Glomerular visceral epithelial cell (primary cell): ENCODE measurements around the gene LRRTM4.
A peak's percentile ranks its signal among the peaks of the same experiment; 100 is the strongest.
"Not testable (repeated sequence)": the region's sequence is repeated elsewhere in the genome, so short reads cannot be mapped to it uniquely, and the experiment has no call there.

Experiments
- DNase-seq: peaks from one replicate; pipeline ENCODE4 v3.0.0-alpha.2; 2016; ENCODE audit errors: extremely low spot score

LRRTM4 gene

GRCh38 chr2:77314721-77315120 is 207.5 kb downstream of the LRRTM4 start:
- no peak for DNase-seq

GRCh38 chr2:77310416-77310815 is 211.8 kb downstream of the LRRTM4 start:
- DNase-seq: no peak

- no peak for DNase-seq
Measured at GRCh38 chr2:77309725-77310124, 212.5 kb downstream of the LRRTM4 start.

- no peak for DNase-seq
Measured at GRCh38 chr2:77301441-77301840, 220.7 kb downstream of the LRRTM4 start.

GRCh38 chr2:77296791-77297190 is 225.4 kb downstream of the LRRTM4 start:
- no peak for DNase-seq

GRCh38 chr2:77294474-77294873 is 227.7 kb downstream of the LRRTM4 start:
- DNase-seq: no peak

- no peak for DNase-seq
Measured at GRCh38 chr2:77284353-77284752, 237.8 kb downstream of the LRRTM4 start.

GRCh38 chr2:77271262-77271661 is 250.9 kb downstream of the LRRTM4 start:
- no peak for DNase-seq

GRCh38 chr2:77270433-77270832 is 251.7 kb downstream of the LRRTM4 start:
- no peak for DNase-seq

- peak; percentile 27 for DNase-seq
Measured at GRCh38 chr2:77268626-77269025, 253.6 kb downstream of the LRRTM4 start.

GRCh38 chr2:77232909-77233425 is 289.2 kb downstream of the LRRTM4 start:
- no peak for DNase-seq

GRCh38 chr2:77228391-77228790 is 293.8 kb downstream of the LRRTM4 start:
- peak; percentile 25 for DNase-seq

GRCh38 chr2:77210725-77211124 is 311.5 kb downstream of the LRRTM4 start:
- DNase-seq: no peak

- DNase-seq: no peak
Measured at GRCh38 chr2:77207331-77207730, 314.8 kb downstream of the LRRTM4 start.

- DNase-seq: no peak
Measured at GRCh38 chr2:77201755-77202154, 320.4 kb downstream of the LRRTM4 start.

GRCh38 chr2:77199411-77199810 is 322.8 kb downstream of the LRRTM4 start:
- DNase-seq: no peak

GRCh38 chr2:77193858-77194448 is 328.2 kb downstream of the LRRTM4 start:
- no peak for DNase-seq

- no peak for DNase-seq
Measured at GRCh38 chr2:77192811-77193289, 329.3 kb downstream of the LRRTM4 start.

GRCh38 chr2:77191665-77192064 is 330.5 kb downstream of the LRRTM4 start:
- DNase-seq: no peak

GRCh38 chr2:77190721-77191346 is 331.3 kb downstream of the LRRTM4 start:
- no peak for DNase-seq

- no peak for DNase-seq
Measured at GRCh38 chr2:77185052-77185451, 337.1 kb downstream of the LRRTM4 start.

- DNase-seq: no peak
Measured at GRCh38 chr2:77179297-77179696, 342.9 kb downstream of the LRRTM4 start.

GRCh38 chr2:77175266-77175780 is 346.9 kb downstream of the LRRTM4 start:
- not testable (repeated sequence) for DNase-seq
